Lung (tissue), 12 donors: ENCODE data around the gene TRIM22. TPM values are rescaled to one million over a fixed set of nuclear protein-coding genes. Genes with fewer than 3 reads are reported as not detected.

ENCODE experiments used
- ATAC-seq: fragments of 200-7000 bp; cut with Tn5 transposase; one replicate; pipeline ENCODE4 v1.9.1; 2020; ENCODE audit warnings: moderate number of reproducible peaks; ENCODE audit not compliant: insufficient read depth, low FRiP score
- DNase-seq, 3 donors: peaks; one replicate each; pipeline ENCODE4 v3.0.0-alpha.2; 2013 to 2017
- H3K27ac ChIP-seq, 2 donors: one replicate each; pipeline ENCODE4 v1.5.1; 2013; ENCODE audit warnings: mild to moderate bottlenecking in 2 of 2, moderate library complexity in 2 of 2, control low read depth in 1 of 2, inconsistent platforms in 1 of 2, low read depth in 1 of 2, low read length in 1 of 2
- H3K27me3 ChIP-seq, 3 donors: one replicate each; pipeline ENCODE4 v1.5.1; 2013; ENCODE audit warnings: low read length in 2 of 3; ENCODE audit not compliant: control insufficient read depth in 3 of 3, insufficient read depth in 3 of 3
- H3K36me3 ChIP-seq, 4 donors: one replicate each; pipeline ENCODE4 v1.5.1; 2013; ENCODE audit warnings: low read length in 4 of 4, mild to moderate bottlenecking in 1 of 4, moderate library complexity in 1 of 4; ENCODE audit not compliant: control insufficient read depth in 4 of 4, insufficient read depth in 4 of 4
- H3K4me1 ChIP-seq, 5 donors: one replicate each; pipeline ENCODE4 v1.5.1; 2013; ENCODE audit warnings: low read length in 5 of 5, mild to moderate bottlenecking in 2 of 5, moderate library complexity in 1 of 5; ENCODE audit not compliant: control insufficient read depth in 5 of 5, insufficient read depth in 5 of 5
- H3K4me3 ChIP-seq: one replicate; pipeline ENCODE4 v1.5.1; 2013; ENCODE audit warnings: mild to moderate bottlenecking, control low read depth, moderate library complexity
- H3K9ac ChIP-seq, 2 donors: one replicate each; pipeline ENCODE4 v1.5.1; 2013; ENCODE audit warnings: low read length in 2 of 2, control low read depth in 1 of 2; ENCODE audit not compliant: insufficient read depth in 1 of 2
- H3K9me3 ChIP-seq, 4 donors: one replicate each; pipeline ENCODE4 v1.5.1; 2013; ENCODE audit warnings: low read length in 3 of 4, mild to moderate bottlenecking in 1 of 4, moderate library complexity in 1 of 4; ENCODE audit not compliant: control insufficient read depth in 4 of 4, insufficient read depth in 3 of 4
- WGBS, 2 donors: extraction: QIAGEN DNeasy Blood & Tissue Kit; methylation state at CpG; one replicate each; pipeline ENCODE4 v1.1.7; 2013; 5-methylcytosine and 5-hydroxymethylcytosine counted together
- polyA plus RNA-seq, 2 donors: library from polyadenylated mRNA; stranded (reverse); fragments of 200-250 nt; gene quantifications; one replicate each; pipeline ENCODE4 v1.2.1, GENCODE V29; 2013
- total RNA-seq, 2 donors: library from RNA; depleted of rRNA in 1 of 2; stranded (reverse); fragments of >200 nt in 1 of 2; gene quantifications; one replicate each; pipeline ENCODE4 v1.2.1, GENCODE V29; 2014 to 2021
- TF ChIP-seq, protein P1 (sequence below): IDR thresholded peaks from 2 replicates; pipeline ENCODE4 v1.5.1; 2012; ENCODE audit warnings: mild to moderate bottlenecking; ENCODE audit errors: control extremely low read depth, extremely low read depth
- donor health status: control.
- donor health status: control.
- donor health status: Bipolar disorder and iron deficiency.
- donor health status: healthy.
- donor health status: DM: yes; HTN: yes; CAD: no.

The TRIM22 gene
- total and polyA plus RNA-seq, 4 donors: 59.0 to 173 (median 118) TPM

DNA sequence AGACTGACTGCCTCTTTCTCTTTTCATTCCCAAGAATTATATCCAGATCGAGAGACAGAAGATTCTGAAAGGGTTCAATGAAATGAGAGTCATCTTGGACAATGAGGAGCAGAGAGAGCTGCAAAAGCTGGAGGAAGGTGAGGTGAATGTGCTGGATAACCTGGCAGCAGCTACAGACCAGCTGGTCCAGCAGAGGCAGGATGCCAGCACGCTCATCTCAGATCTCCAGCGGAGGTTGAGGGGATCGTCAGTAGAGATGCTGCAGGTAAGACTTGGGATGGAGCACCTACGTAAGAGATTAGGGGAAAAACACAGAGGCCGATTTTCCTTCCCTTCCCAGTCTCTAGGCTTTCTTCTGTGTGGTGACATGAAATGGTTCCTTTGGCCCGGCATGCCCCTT lies 8.7 kb downstream of the TRIM22 start:
- WGBS, 2 donors: 94 to 98% methylated on average over 7 of the region's 7 CpGs
- H3K36me3 ChIP-seq: peaks cover 2 to 19% (median 3%) of the 10 kb centered on the region in 4 donors
- no peaks in the 10 kb centered on the region for H3K27me3 ChIP-seq

DNA sequence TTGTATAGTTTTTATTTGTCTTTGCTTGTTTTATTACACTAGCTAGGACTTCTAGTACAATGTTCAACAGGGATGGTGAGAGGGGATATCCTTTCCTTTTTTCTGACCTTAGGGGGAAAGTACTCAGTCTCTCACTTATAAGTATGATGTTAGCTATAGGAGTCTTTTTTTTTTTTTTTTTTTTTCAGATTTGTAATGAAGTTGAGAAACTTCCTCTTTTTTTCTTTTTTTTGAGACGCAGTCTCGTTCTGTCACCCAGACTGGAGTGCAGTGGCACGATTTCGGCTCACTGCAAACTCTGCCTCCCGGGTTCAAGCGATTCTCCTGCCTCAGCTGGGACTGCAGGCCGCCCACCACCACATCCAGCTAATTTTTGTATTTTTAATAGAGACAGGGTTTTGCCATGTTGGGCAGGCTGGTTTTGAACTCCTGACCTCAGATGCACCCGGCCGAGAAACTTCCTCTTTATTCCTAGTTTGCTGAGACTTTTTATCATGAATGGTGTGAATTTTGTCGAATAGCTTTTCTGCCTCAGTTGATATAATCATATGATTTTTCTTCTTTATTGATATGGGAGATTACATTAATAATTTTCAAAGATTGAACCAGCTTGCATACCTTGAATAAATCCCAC lies 10.9 kb downstream of the TRIM22 start:
- no peak for DNase-seq
- H3K4me3 ChIP-seq: no peak overlapping the region
- no peak overlapping the region for H3K9ac ChIP-seq
- TF ChIP-seq, protein P1, sequence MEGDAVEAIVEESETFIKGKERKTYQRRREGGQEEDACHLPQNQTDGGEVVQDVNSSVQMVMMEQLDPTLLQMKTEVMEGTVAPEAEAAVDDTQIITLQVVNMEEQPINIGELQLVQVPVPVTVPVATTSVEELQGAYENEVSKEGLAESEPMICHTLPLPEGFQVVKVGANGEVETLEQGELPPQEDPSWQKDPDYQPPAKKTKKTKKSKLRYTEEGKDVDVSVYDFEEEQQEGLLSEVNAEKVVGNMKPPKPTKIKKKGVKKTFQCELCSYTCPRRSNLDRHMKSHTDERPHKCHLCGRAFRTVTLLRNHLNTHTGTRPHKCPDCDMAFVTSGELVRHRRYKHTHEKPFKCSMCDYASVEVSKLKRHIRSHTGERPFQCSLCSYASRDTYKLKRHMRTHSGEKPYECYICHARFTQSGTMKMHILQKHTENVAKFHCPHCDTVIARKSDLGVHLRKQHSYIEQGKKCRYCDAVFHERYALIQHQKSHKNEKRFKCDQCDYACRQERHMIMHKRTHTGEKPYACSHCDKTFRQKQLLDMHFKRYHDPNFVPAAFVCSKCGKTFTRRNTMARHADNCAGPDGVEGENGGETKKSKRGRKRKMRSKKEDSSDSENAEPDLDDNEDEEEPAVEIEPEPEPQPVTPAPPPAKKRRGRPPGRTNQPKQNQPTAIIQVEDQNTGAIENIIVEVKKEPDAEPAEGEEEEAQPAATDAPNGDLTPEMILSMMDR: no peak
- H3K4me1 ChIP-seq: no peaks in the 10 kb centered on the region
- no peaks in the 10 kb centered on the region for H3K27me3 ChIP-seq
- no peak overlapping the region for H3K27ac ChIP-seq
- peaks cover 3 to 19% (median 5%) of the 10 kb centered on the region in 4 donors for H3K36me3 ChIP-seq
- no peak for ATAC-seq
- 35 to 73% methylated on average over 10 of the region's 10 CpGs for WGBS, 2 donors
- H3K9me3 ChIP-seq: no peaks in the 10 kb centered on the region

More for the DNA sequence above, 8.7 kb downstream of the TRIM22 start:
- Histone ChIP-seq H3K9me3 (no peaks in the 10 kb centered on the region), H3K4me1 (no peaks in the 10 kb centered on the region), H3K4me3 (no peak overlapping the region), H3K27ac (no peak overlapping the region), H3K9ac (no peak overlapping the region)
- DNase-seq (no peak), ATAC-seq (no peak)
- TF ChIP-seq, protein P1: no peak

DNA sequence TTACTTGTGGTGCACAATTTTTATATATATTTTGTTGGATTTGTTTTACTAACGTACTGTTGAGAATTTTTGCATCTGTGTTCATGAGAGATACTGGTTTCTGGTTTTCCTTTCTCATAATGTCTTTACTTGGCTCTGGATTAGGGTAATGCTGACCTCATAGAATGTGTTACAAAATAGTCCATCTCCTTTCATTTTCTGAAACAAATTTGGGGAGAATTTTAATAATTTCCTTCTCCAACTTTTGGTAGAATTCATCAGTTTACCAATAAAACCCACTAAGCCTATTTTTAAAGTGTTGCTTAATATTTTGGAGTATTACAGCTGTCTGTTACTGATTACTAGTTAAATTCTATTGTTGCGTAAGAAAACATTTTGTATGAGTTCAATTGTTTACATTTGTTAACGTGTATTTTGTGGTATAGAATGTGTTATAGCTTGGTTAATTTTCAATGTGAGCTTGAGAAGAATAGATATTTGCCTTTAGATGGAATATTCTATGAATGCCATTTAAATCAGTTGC lies 11.5 kb downstream of the TRIM22 start:
- Histone ChIP-seq H3K27me3 (no peaks in the 10 kb centered on the region), H3K4me1 (no peaks in the 10 kb centered on the region), H3K9ac (no peak overlapping the region), H3K9me3 (no peaks in the 10 kb centered on the region), H3K4me3 (no peak overlapping the region), H3K36me3 (peaks cover 3 to 20% (median 5%) of the 10 kb centered on the region in 4 donors), H3K27ac (no peak overlapping the region)
- 31 to 52% methylated on average over 3 of the region's 3 CpGs for WGBS, 2 donors
- no peak for DNase-seq
- ATAC-seq: no peak
- TF ChIP-seq, protein P1: no peak
